Thoracic aorta (tissue), 2 donors: ENCODE measurements around the gene CHAC2. TPM values are rescaled to one million over a fixed set of nuclear protein-coding genes. Genes with fewer than 3 reads are reported as not detected.

Source experiments
- ATAC-seq: fragments of 150-250 bp; one replicate; pipeline ENCODE4 v1.8.0; 2017; ENCODE audit warnings: low read depth; ENCODE audit not compliant: insufficient number of reproducible peaks, low FRiP score
- DNase-seq: peaks from one replicate; pipeline ENCODE4 v3.0.0-alpha.2; 2020; ENCODE audit warnings: low spot score
- H3K27ac ChIP-seq, 2 donors: fragments of 200-600 bp; sonication (generic); 1 replicate in 1 of 2; 2 replicates in 1 of 2; pipeline ENCODE4 v1.5.1; 2016; ENCODE audit warnings: mild to moderate bottlenecking in 2 of 2, moderate library complexity in 2 of 2
- H3K27me3 ChIP-seq: fragments of 200-600 bp; sonication (generic); replicated peaks from 2 replicates; pipeline ENCODE4 v1.6.0; 2016; ENCODE audit warnings: mild to moderate bottlenecking; ENCODE audit not compliant: insufficient read depth
- H3K36me3 ChIP-seq: fragments of 200-600 bp; sonication (generic); one replicate; pipeline ENCODE4 v1.5.1; 2016
- H3K4me1 ChIP-seq, 2 donors: fragments of 200-600 bp; sonication (generic); 1 replicate in 1 of 2; 2 replicates in 1 of 2; pipeline versions ENCODE4 v1.5.1 to v1.6.0; 2016; ENCODE audit warnings: low read depth in 2 of 2, mild to moderate bottlenecking in 1 of 2; ENCODE audit not compliant: control insufficient read depth in 1 of 2
- H3K4me3 ChIP-seq: fragments of 200-600 bp; sonication (generic); 2 replicates; pipeline ENCODE4 v1.5.1; 2016; ENCODE audit warnings: mild to moderate bottlenecking
- H3K9me3 ChIP-seq: fragments of 200-600 bp; sonication (generic); 2 replicates; pipeline ENCODE4 v1.5.1; 2016
- CTCF ChIP-seq: fragments of 200-600 bp; sonication (generic); IDR thresholded peaks from one replicate; pipeline ENCODE4 v1.5.1; 2019; ENCODE audit warnings: antibody characterized with exemption
- total RNA-seq, 2 donors: library from RNA; depleted of rRNA; stranded (reverse); fragments of >200 nt; gene quantifications; one replicate each; pipeline versions ENCODE4 v1.1.0 to v1.2.3, GENCODE V29; 2016

CHAC2 gene
- total RNA-seq, 2 donors from 2014 or later, result 1.5 to 1.8 TPM

GRCh38 chr2:53785366-53785765 is 17.8 kb downstream of the CHAC2 start:
- Histone ChIP-seq H3K27ac (no peak overlapping the region), H3K9me3 (no peaks in the 10 kb centered on the region), H3K36me3 (no peaks in the 10 kb centered on the region), H3K27me3 (no peaks in the 10 kb centered on the region), H3K4me3 (peak overlapping the region; percentile 91), H3K4me1 (peaks cover 28 to 54% of the 10 kb centered on the region in 2 donors)
- ATAC-seq (no peak), DNase-seq (no peak)
- no peak for TF ChIP-seq CTCF

GRCh38 chr2:53786352-53786704 is 18.7 kb downstream of the CHAC2 start:
- DNase-seq, result no peak
- no peak for TF ChIP-seq CTCF
- ATAC-seq, result no peak

GRCh38 chr2:53786705-53787613 is 19.4 kb downstream of the CHAC2 start, which contains the start of the genes ASB3 and ERLEC1:
Gene ASB3, minus strand, starts transcription at chr2:53786953. Its CDS starts 21,381 bp downstream, at chr2:53765572.
Gene ERLEC1, plus strand, starts transcription at chr2:53787044. Its CDS starts 167 bp downstream, at chr2:53787211.
- Histone ChIP-seq H3K36me3 (no peaks in the 10 kb centered on the region), H3K4me3 (peak within 1 kb of the TSS; percentile 91), H3K27ac (peak within 1 kb of the TSS; percentile 78 to 81), H3K4me1 (peaks cover 28 to 61% of the 10 kb centered on the region in 2 donors), H3K9me3 (no peaks in the 10 kb centered on the region), H3K27me3 (no peaks in the 10 kb centered on the region)
- ATAC-seq, result peak; percentile 94
- no peak for TF ChIP-seq CTCF
- DNase-seq, result peak; percentile 45

More at GRCh38 chr2:53786352-53786704, 18.7 kb downstream of the CHAC2 start:
- Histone ChIP-seq H3K27ac (peak overlapping the region; percentile 78 to 81), H3K9me3 (no peaks in the 10 kb centered on the region), H3K4me3 (peak overlapping the region; percentile 91), H3K4me1 (peaks cover 28 to 61% of the 10 kb centered on the region in 2 donors), H3K36me3 (no peaks in the 10 kb centered on the region), H3K27me3 (no peaks in the 10 kb centered on the region)

- peak overlapping the region; percentile 91 for H3K4me3 ChIP-seq
- ATAC-seq (no peak), DNase-seq (no peak)
- no peaks in the 10 kb centered on the region for H3K9me3 ChIP-seq
- TF ChIP-seq CTCF, result no peak
- H3K4me1 ChIP-seq, result peaks cover 28 to 61% of the 10 kb centered on the region in 2 donors
- no peaks in the 10 kb centered on the region for H3K27me3 ChIP-seq
- H3K36me3 ChIP-seq, result no peaks in the 10 kb centered on the region
- peak overlapping the region; percentile 78 to 81 for H3K27ac ChIP-seq
Measured at GRCh38 chr2:53787614-53788289, 20.1 kb downstream of the CHAC2 start.

GRCh38 chr2:53793261-53793660 is 25.7 kb downstream of the CHAC2 start:
- DNase-seq (no peak), ATAC-seq (no peak)
- Histone ChIP-seq H3K36me3 (peaks cover 14% of the 10 kb centered on the region), H3K27ac (no peak overlapping the region), H3K9me3 (no peaks in the 10 kb centered on the region), H3K27me3 (no peaks in the 10 kb centered on the region), H3K4me3 (no peak overlapping the region), H3K4me1 (peaks cover 11 to 27% of the 10 kb centered on the region in 2 donors)
- no peak for TF ChIP-seq CTCF
